K562 (cell line): ENCODE data around the gene ZNF865. TPM values are rescaled to one million over a fixed set of nuclear protein-coding genes. Genes with fewer than 3 reads are reported as not detected.

Source experiments
- ETV1 ChIP-seq: fragments of 450-650 bp; conservative IDR thresholded peaks from 2 replicates; pipeline ENCODE4 v1.6.1; 2016; ENCODE audit warnings: missing genetic modification characterization, control low read depth, low read depth, missing compliant biosample characterization
- GTF3C2 ChIP-seq: IDR thresholded peaks from 3 replicates; pipeline ENCODE4 v1.6.1; 2011; ENCODE audit warnings: borderline replicate concordance, mild to moderate bottlenecking, moderate library complexity; ENCODE audit not compliant: insufficient read length; ENCODE audit errors: extremely low read depth
- HMGXB4 ChIP-seq: sonication (generic); formaldehyde crosslinking; IDR thresholded peaks from 2 replicates; pipeline ENCODE4 v1.8.1; 2023; ENCODE audit warnings: mild to moderate bottlenecking, missing genetic modification reagents
- HOMEZ ChIP-seq: fragments of 250-450 bp; sonication (Bioruptor Pico); IDR thresholded peaks from 2 replicates; pipeline ENCODE4 v1.4.0; 2020; ENCODE audit warnings: mild to moderate bottlenecking, moderate library complexity
- PYGO2 ChIP-seq: fragments of 450-650 bp; IDR thresholded peaks from 2 replicates; pipeline ENCODE4 v1.6.1; 2016; ENCODE audit warnings: mild to moderate bottlenecking, missing genetic modification characterization, moderate library complexity, missing compliant biosample characterization
- RBM22 ChIP-seq: fragments of 200-400 bp; formaldehyde crosslinking; IDR thresholded peaks from 2 replicates; pipeline ENCODE4 v1.6.1; 2018; ENCODE audit warnings: low read length, low read depth; ENCODE audit not compliant: poor library complexity, severe bottlenecking
- SMAD4 ChIP-seq: fragments of 250-450 bp; sonication (Bioruptor Pico); conservative IDR thresholded peaks from 2 replicates; pipeline ENCODE4 v1.8.0; 2021; ENCODE audit warnings: inconsistent platforms, mild to moderate bottlenecking, moderate library complexity
- SMARCA5 ChIP-seq: fragments of 450-650 bp; IDR thresholded peaks from 2 replicates; pipeline ENCODE4 v1.6.1; 2016
- SP2 ChIP-seq: IDR thresholded peaks from 2 replicates; pipeline ENCODE4 v1.6.1; 2011; ENCODE audit warnings: mild to moderate bottlenecking, low read depth, low read length, moderate library complexity; ENCODE audit not compliant: poor library complexity, severe bottlenecking; ENCODE audit errors: extremely low read depth
- SREBF2 ChIP-seq: sonication (generic); formaldehyde crosslinking; IDR thresholded peaks from 2 replicates; pipeline ENCODE4 v1.4.0; 2020; ENCODE audit warnings: mild to moderate bottlenecking, missing genetic modification reagents
- TRIM24 ChIP-seq, 2 experiments: fragments of 450-650 bp; IDR thresholded peaks; 2 replicates each; pipeline ENCODE4 v1.6.1; 2016
- USF2 ChIP-seq: sonication (generic); formaldehyde crosslinking; IDR thresholded peaks from 2 replicates; pipeline ENCODE4 v1.5.0; 2020; ENCODE audit warnings: missing genetic modification reagents
- ZNF165 ChIP-seq: fragments of 250-450 bp; sonication (Bioruptor Pico); IDR thresholded peaks from 2 replicates; pipeline ENCODE4 v1.4.0; 2020; ENCODE audit warnings: borderline replicate concordance
- ZNF518B ChIP-seq: fragments of 250-450 bp; sonication (Bioruptor Pico); IDR thresholded peaks from 2 replicates; pipeline ENCODE4 v1.5.0; 2021; ENCODE audit warnings: mild to moderate bottlenecking, moderate library complexity
- polyA plus RNA-seq, 8 experiments: library from polyadenylated mRNA; depleted of rRNA in 4 of 8; stranded (reverse) in 5 of 8; unstranded in 3 of 8; fragments of >200 nt; fragmentation: Nextera tagmentation in 2 of 8; fragmentation: Illumina TruSeq in 1 of 8; extraction: Ambion mirVana in 2 of 8; extraction: Trizol in 1 of 8; gene quantifications; 2 replicates each; pipeline versions ENCODE4 v1.2.1 to v1.2.3, GENCODE V29; 2011 to 2014; ENCODE audit warnings: inconsistent platforms in 1 of 8, missing spikeins in 1 of 8
- total RNA-seq, 7 experiments: library from RNA; depleted of rRNA in 6 of 7; stranded (reverse); fragments of >200 nt in 6 of 7; fragmentation: Illumina TruSeq in 2 of 7; extraction: Trizol in 2 of 7; gene quantifications; 2 replicates each; pipeline versions ENCODE4 v1.2.1 to v1.2.3, GENCODE V29; 2011 to 2021; ENCODE audit warnings: low replicate concordance in 1 of 7

ZNF865 gene
- total and polyA plus RNA-seq, 9 of the 15 experiments (the other 6 are each of a cell fraction or from before 2014, with no cell fraction given), result 0.40 to 18.8 (median 1.6) TPM; not detected in 2

- TF ChIP-seq ETV1 (tag) (no peak), SREBF2 (no peak), ZNF165 (no peak), HMGXB4 (peak; percentile 62; the same call in 1 of the 2 replicates), GTF3C2 (no peak), RBM22 (peak; percentile 80), SMAD4 (CRISPR knock-in tag) (peak; percentile 57), ZNF518B (CRISPR knock-in tag) (no peak), SMARCA5 (no peak), TRIM24 (IDR thresholded peaks at IDR 0.05) (peak in 1 of 2 experiments; percentile 45; a peak in 1 of 4 replicates), USF2 (CRISPR knock-in tag) (no peak), HOMEZ (CRISPR knock-in tag) (no peak), PYGO2 (no peak), SP2 (no peak)
Measured at GRCh38 chr19:55647732-55648584, 42.5 kb downstream of the ZNF865 start, which contains the start of gene CCDC106 (continued).
